Stomach (tissue), 9 donors: ENCODE data around the gene CLCA1. TPM values are rescaled to one million over a fixed set of nuclear protein-coding genes. Genes with fewer than 3 reads are reported as not detected.

Experiments
- DNase-seq, 2 donors: peaks; one replicate each; pipeline versions ENCODE4 v3.0.0 to v3.0.0-alpha.2; 2013 to 2019
- H3K27ac ChIP-seq, 5 donors: fragments of 200-600 bp in 4 of 5; sonication (generic) in 4 of 5; one replicate each; pipeline ENCODE4 v1.5.1; 2013 to 2019; ENCODE audit warnings: mild to moderate bottlenecking in 1 of 5, moderate library complexity in 1 of 5
- H3K27me3 ChIP-seq, 3 donors: fragments of 200-600 bp; sonication (generic); one replicate each; pipeline ENCODE4 v1.5.1; 2017 to 2019; ENCODE audit warnings: mixed run types in 1 of 3
- H3K36me3 ChIP-seq, 4 donors: fragments of 200-600 bp; sonication (generic); 1 replicate in 3 of 4; 2 replicates in 1 of 4; pipeline ENCODE4 v1.5.1; 2016 to 2019
- H3K4me1 ChIP-seq, 4 donors: fragments of 200-600 bp; sonication (generic); one replicate each; pipeline ENCODE4 v1.5.1; 2016 to 2019
- H3K4me3 ChIP-seq, 4 donors: fragments of 200-600 bp; sonication (generic) in 3 of 4; one replicate each; pipeline ENCODE4 v1.5.1; 2016 to 2019; ENCODE audit warnings: mild to moderate bottlenecking in 1 of 4
- H3K9me3 ChIP-seq, 4 donors: fragments of 200-600 bp; sonication (generic); one replicate each; pipeline ENCODE4 v1.5.1; 2016 to 2019
- CTCF ChIP-seq, 7 experiments: fragments of 450-650 bp in 4 of 7; fragments of 200-600 bp in 3 of 7; sonication (generic) in 3 of 7; IDR thresholded peaks; one replicate each; pipeline ENCODE4 v1.5.1; 2016 to 2019; ENCODE audit warnings: antibody characterized with exemption in 7 of 7, control low read depth in 2 of 7, mild to moderate bottlenecking in 1 of 7
- EP300 ChIP-seq: sonication (generic); formaldehyde crosslinking; IDR thresholded peaks from one replicate; pipeline ENCODE4 v1.6.1; 2017; ENCODE audit warnings: antibody characterized with exemption
- POLR2A ChIP-seq, 4 donors: fragments of 450-650 bp; IDR thresholded peaks; one replicate each; pipeline ENCODE4 v1.6.1; 2016; ENCODE audit warnings: antibody characterized with exemption in 4 of 4, control low read depth in 2 of 4, mild to moderate bottlenecking in 1 of 4, moderate library complexity in 1 of 4
- POLR2AphosphoS5 ChIP-seq, 3 donors: sonication (generic); formaldehyde crosslinking; IDR thresholded peaks; one replicate each; pipeline ENCODE4 v1.6.1; 2016; ENCODE audit warnings: antibody characterized with exemption in 3 of 3
- WGBS, 5 donors: extraction: QIAGEN DNeasy Blood & Tissue Kit in 3 of 5; methylation state at CpG; one replicate each; pipeline versions ENCODE4 v1.1.5 to v1.1.7; 2013 to 2018; 5-methylcytosine and 5-hydroxymethylcytosine counted together
- intact Hi-C: fragments of 100-400 bp; cut with DNase I; formaldehyde crosslinking; loops from one replicate; pipeline ENCODE4 v1.15.1; 2023; ENCODE audit warnings: low total_unique reads
- polyA plus RNA-seq, 3 donors: library from polyadenylated mRNA; stranded (reverse); fragments of 200-250 nt; gene quantifications; one replicate each; pipeline ENCODE4 v1.2.3, GENCODE V29; 2013
- total RNA-seq, 5 donors: library from RNA; depleted of rRNA; stranded (reverse); fragments of >200 nt; gene quantifications; one replicate each; pipeline versions ENCODE4 v1.1.0 to v1.2.3, GENCODE V29; 2014 to 2016
- donor health status: healthy with polysubstance abuse.
- donor health status: Bipolar disorder and iron deficiency.
- donor health status: healthy.

The CLCA1 gene
- total and polyA plus RNA-seq, 8 donors, result 0.12 to 89.8 (median 13.0) TPM; not detected in 4

DNA sequence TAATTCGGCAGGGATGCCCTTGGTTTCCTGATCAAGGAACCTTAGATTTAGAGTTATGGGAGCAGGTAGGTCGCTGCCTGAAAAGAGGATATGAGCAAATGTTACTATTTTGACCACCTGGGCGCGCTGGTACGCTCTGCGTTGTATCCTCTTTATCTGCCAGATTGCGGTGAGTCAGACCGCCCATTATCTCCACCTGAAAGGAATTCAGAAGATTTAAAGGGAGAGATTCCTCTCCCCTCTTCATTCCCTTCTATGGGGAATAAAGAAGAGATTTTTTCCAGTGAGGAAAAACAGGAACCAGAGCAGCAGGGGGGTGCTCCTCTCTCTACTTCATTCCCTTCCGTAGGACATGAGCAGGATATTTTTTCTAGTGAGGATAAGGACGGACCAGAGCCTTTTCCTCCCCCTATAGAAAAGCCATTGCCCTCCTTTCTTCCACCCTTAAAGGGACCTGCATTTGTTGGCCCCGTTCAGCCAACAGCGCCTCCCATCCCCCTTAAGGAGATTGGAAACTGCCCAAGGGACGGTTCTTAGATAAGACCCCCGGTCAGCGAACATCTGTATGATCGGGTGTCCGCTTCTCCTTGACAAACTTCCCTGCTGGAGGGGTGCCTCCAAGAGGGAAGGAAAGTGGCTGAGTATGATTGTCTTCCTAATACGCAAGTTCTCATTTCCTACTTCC is 34.1 kb downstream of the CLCA1 start:
- no peak for TF ChIP-seq EP300
- no peak for TF ChIP-seq POLR2A (IDR thresholded peaks at IDR 0.05)
- no peak for TF ChIP-seq CTCF (IDR thresholded peaks at IDR 0.05)
- no peak for TF ChIP-seq POLR2AphosphoS5 (IDR thresholded peaks at IDR 0.05)
- 35 to 62% (median 42%) methylated on average over 18 of the region's 18 CpGs for WGBS, 5 donors
- intact Hi-C loops, result loop anchor here (10.0 kb wide), 1 partner anchor 128 kb away; no protein-coding TSS in a partner anchor
- H3K27ac ChIP-seq, result peak overlapping the region in 3 of 5 donors; percentile 22 to 60 (median 26)
- DNase-seq, result peak in 1 of 2 donors; percentile 47
- peak overlapping the region in 3 of 4 donors; percentile 4 to 33 (median 20) for H3K4me3 ChIP-seq
- no peaks in the 10 kb centered on the region for H3K36me3 ChIP-seq
- H3K4me1 ChIP-seq, result peaks cover 6 to 49% (median 14%) of the 10 kb centered on the region in 4 donors
- H3K27me3 ChIP-seq, result peaks cover 0 to 8% (median 0%) of the 10 kb centered on the region in 3 donors
- H3K9me3 ChIP-seq, result no peaks in the 10 kb centered on the region

DNA sequence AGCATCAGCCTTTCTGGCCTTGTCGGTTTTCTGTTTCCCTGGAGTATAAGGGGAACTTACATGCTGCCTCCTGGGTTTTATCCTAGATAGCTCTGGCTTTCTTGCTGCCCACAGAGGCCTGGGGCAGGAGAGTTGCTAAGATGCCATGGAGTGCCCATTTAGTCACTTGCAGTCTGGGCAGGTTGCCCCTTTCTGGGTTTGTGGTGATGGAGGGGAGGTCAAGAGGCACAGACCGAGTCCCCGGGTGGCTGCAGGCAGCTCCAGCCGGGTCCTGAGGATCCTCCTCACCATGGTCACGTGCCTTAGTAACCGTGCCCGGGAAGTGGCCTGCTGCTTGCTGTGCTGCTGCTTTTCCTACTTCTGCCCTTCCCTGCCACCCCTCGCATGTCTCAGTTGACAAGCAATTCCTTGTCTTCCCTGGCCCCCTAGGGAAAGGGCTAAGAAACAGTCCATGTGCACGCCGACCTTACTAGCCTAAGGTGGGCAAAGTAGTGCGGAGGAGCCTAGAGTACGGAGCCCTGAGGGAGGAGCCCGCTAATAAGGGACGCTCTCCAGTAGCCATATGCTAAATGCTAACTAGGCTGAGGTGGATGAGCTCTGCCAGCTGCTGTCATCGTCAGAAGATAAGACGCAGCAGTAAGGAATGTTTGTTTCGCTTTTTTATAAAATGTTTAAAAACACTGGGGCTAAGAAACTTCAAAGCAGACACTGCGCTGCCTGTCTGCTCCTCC is 34.8 kb downstream of the CLCA1 start:
- no peaks in the 10 kb centered on the region for H3K9me3 ChIP-seq
- intact Hi-C loops, result loop anchor here (10.0 kb wide), 1 partner anchor 129 kb away; no protein-coding TSS in a partner anchor
- no peaks in the 10 kb centered on the region for H3K36me3 ChIP-seq
- peaks cover 0 to 7% (median 0%) of the 10 kb centered on the region in 3 donors for H3K27me3 ChIP-seq
- peaks cover 6 to 49% (median 14%) of the 10 kb centered on the region in 4 donors for H3K4me1 ChIP-seq
- DNase-seq, result peak in 1 of 2 donors; percentile 66
- peak overlapping the region in 3 of 5 donors; percentile 22 to 60 (median 26) for H3K27ac ChIP-seq
- WGBS, 5 donors, result 19 to 39% (median 30%) methylated on average over 18 of the region's 18 CpGs
- no peak for TF ChIP-seq EP300
- no peak for TF ChIP-seq POLR2AphosphoS5 (IDR thresholded peaks at IDR 0.05)
- TF ChIP-seq POLR2A (IDR thresholded peaks at IDR 0.05), result no peak
- no peak for TF ChIP-seq CTCF (IDR thresholded peaks at IDR 0.05)
- H3K4me3 ChIP-seq, result peak overlapping the region; percentile 18 to 33 (median 20)

DNA sequence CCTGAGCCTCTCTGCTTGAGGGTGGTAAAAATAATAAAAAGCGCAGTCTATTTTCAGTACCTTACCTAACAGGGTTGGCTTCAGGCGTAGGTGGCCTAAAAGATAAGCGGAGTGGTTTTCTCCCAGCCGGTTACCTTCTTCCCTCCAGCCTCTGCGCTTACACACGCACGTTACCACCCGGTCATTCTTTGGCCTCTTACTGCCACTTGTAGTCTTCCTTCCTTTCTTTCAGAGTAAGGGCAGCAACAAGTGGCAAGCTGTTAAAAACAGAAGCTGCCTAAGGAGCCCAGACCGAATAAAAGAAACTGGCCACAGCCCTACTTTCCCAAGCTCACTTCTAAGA is 35.4 kb downstream of the CLCA1 start:
- peak overlapping the region in 2 of 5 donors; percentile 26 to 60 for H3K27ac ChIP-seq
- TF ChIP-seq CTCF (IDR thresholded peaks at IDR 0.05) (no peak), EP300 (no peak), POLR2AphosphoS5 (IDR thresholded peaks at IDR 0.05) (no peak)
- no peaks in the 10 kb centered on the region for H3K9me3 ChIP-seq
- peaks cover 0 to 3% (median 0%) of the 10 kb centered on the region in 3 donors for H3K27me3 ChIP-seq
- H3K4me3 ChIP-seq, result peak overlapping the region; percentile 18 to 33 (median 20)
- no peak for DNase-seq
- intact Hi-C loops, result loop anchor here (10.0 kb wide), 1 partner anchor 129 kb away; no protein-coding TSS in a partner anchor
- H3K36me3 ChIP-seq, result no peaks in the 10 kb centered on the region
- 29 to 58% (median 39%) methylated on average over 9 of the region's 9 CpGs for WGBS, 5 donors
- H3K4me1 ChIP-seq, result peaks cover 6 to 49% (median 14%) of the 10 kb centered on the region in 4 donors

- no peak overlapping the region for H3K4me3 ChIP-seq
- H3K36me3 ChIP-seq, result no peaks in the 10 kb centered on the region
- no peaks in the 10 kb centered on the region for H3K9me3 ChIP-seq
- TF ChIP-seq CTCF (IDR thresholded peaks at IDR 0.05) (no peak), POLR2AphosphoS5 (IDR thresholded peaks at IDR 0.05) (no peak), EP300 (no peak), POLR2A (IDR thresholded peaks at IDR 0.05) (no peak)
- no peak overlapping the region for H3K27ac ChIP-seq
- peaks cover 0 to 3% (median 0%) of the 10 kb centered on the region in 3 donors for H3K27me3 ChIP-seq
- DNase-seq, result peak in 1 of 2 donors; percentile 36
- peaks cover 6 to 49% (median 14%) of the 10 kb centered on the region in 4 donors for H3K4me1 ChIP-seq
- intact Hi-C loops, result loop anchor here (10.0 kb wide), 1 partner anchor 130 kb away; no protein-coding TSS in a partner anchor
- 69 to 81% (median 77%) methylated on average over 9 of the region's 9 CpGs for WGBS, 5 donors
Measured at GRCh38 chr1:86504895-86505563, 36.3 kb downstream of the CLCA1 start.
